GM12891 (cell line): ENCODE data around the gene RAMP3.

Experiments used
- PAX5 ChIP-seq: IDR thresholded peaks from 2 replicates; pipeline ENCODE4 v1.6.1; 2011; ENCODE audit warnings: low read length, moderate library complexity, mild to moderate bottlenecking; ENCODE audit not compliant: insufficient read depth, severe bottlenecking
- POLR2AphosphoS5 ChIP-seq: IDR thresholded peaks from 2 replicates; pipeline ENCODE4 v1.6.1; 2011; ENCODE audit warnings: low read depth, low read length, control low read depth
- POU2F2 ChIP-seq: IDR thresholded peaks from 2 replicates; pipeline ENCODE4 v1.6.1; 2011; ENCODE audit warnings: low read depth, mild to moderate bottlenecking, control low read depth, low read length, moderate library complexity

- no peak for TF ChIP-seq POLR2AphosphoS5
- no peak for TF ChIP-seq PAX5
- TF ChIP-seq POU2F2: no peak
Observed at GRCh38 chr7:45140827-45141226, 16.8 kb upstream of the RAMP3 start.
